ENCODE results near the gene PLAU.

Gene PLAU

GRCh38 chr10:73910764-73911552, at the start of gene PLAU:
PLAU (plus strand) TSS chr10:73911132; CDS start chr10:73911556, 424 bp downstream.
- peak; percentile 33 for DNase-seq

GRCh38 chr10:73862011-73862410, 48.9 kb upstream of the PLAU start:
- no peak for DNase-seq

GRCh38 chr10:73863039-73863817, 47.7 kb upstream of the PLAU start:
- DNase-seq: no peak

DNA sequence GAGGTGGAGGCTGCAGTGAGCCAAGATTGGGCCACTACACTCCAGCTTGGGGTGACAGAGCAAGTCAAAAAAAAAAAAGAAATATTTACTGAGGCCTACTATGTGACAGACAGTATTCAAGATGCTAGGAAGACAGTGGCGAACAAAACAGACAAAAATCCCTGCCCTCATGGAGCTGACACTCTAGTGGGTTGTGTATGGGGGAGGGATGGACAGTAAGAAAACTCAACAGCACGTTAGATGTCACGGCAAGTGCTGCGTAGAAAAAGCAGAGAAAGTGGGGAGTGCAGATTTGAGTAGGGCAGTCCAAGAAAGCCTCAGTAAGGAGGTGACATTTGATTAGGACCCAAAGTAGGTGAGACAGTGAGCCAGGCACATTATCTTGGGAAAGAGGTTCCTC, 46.7 kb upstream of the PLAU start:
- no peak for DNase-seq

DNA sequence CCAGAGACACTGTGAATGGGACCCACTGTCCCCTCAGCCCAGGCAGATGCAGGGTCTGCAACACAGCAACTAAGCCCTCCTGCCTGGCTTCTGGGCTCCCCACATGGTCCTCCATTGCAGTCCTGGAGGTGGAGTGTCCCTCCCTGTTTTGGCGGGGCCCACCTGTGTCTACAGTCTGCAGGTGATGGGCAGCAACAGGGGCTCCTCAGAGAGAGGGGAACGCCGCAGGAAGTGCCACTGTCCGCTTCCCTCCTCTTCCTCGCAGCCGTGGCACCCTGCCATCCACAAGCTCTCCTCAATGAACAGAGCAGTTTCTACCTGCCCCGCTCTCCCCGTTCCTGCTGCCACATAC, 45.8 kb upstream of the PLAU start:
- peak; percentile 12 for DNase-seq

DNA sequence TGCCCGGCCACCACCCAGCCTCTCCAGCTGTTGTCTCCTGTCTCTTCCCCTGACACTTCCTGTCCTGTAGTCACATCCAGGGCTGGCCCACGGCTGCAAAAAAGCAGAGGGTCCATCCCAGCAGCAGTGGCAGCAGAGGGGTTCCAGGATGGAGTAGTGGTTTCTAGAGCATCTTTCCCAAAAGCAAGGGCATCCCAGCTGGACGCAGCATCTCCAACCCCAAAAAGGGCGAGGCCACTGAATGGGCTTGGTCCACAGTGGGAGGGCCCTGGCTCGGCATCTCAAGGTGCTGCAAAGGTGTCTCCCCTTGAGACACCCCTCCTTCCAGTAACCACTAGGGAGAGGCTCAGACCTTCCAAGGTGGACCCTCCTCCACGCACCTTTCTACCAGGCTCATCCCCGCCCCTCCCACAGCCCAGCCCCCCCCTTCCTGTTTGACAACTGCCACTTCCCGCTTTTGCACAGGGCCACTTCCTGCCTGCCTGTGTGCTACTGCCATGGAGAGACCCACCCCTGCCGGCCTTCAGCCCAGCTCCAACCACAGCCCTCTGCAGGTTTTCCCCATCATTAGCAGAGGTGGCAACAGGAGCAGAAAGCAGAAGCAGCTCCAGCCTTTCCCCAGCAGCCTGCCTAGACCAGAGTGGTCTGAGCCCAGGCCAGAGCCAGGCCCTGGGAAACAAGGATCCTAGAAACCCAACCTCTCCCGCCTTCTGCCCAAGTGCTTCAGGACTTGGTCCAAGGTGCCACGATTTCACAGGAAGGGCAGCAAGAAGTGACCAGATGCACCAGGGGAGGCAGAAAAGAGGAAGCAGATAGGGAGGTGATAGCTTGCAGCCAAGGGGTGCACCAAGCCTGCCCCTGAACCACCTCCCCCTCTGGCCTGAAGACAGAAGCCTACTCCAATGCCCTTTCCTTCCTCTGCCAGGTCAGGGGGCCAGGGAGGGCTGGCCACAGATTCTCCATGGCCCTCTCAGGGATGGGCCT, 45.2 kb upstream of the PLAU start:
- peak; percentile 68 for DNase-seq

DNA sequence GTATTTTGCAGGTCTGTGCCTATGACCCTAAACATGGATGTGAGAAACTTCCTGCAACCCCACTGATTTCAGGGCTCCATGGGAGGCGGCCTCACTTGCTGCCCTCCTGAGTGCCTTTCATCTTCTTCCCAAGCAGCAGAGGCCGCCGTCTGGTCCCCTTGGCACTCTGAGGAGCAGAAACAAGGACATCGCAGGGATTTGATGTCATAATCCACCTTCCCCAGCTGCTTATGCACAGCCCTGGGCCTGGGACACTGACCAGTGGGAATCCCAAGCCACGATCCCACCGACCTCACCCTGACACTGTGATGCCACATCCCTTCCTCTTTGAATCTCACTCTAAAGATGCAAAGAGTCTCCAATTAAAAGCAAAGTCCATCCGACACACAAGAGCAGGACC, 44.3 kb upstream of the PLAU start:
- DNase-seq: no peak

GRCh38 chr10:73867126-73867807, 43.7 kb upstream of the PLAU start:
- DNase-seq: no peak

DNA sequence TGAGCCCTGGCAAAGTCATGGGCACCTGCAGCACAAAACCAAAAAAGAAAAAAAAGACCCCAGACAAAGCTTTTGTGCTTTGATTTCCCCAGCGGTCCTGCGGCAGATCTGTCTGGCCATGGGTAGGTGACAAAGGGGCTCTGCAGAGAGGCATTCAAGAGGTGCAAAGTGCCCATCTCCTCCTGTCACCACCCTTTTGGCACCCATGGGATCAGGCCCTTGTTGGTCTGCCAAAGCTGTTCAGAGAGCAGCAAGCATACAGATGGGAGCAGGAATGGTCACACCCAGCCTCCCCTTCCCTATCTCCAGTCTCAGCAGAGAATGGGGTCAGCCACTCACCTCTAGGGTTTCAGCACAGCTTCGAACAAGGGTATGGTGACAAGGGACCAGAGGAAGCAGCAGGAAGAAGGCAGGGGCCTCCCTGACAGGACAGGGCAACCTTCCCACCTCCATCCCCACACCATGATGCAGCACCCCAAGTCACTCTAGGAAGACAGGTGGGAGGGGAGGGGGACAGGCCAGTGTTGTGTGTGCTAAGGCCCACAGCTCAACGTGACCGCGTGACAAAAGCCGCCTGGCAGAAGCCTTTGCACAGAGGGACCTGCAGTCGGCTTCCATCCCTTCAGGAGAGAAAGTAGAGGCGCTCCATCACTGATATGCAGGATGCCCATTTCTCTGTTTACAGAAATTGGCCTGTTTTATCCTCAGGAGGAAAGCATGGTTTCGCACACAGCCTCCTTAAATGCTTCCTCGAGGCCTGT, 42.9 kb upstream of the PLAU start:
- no peak for DNase-seq

DNA sequence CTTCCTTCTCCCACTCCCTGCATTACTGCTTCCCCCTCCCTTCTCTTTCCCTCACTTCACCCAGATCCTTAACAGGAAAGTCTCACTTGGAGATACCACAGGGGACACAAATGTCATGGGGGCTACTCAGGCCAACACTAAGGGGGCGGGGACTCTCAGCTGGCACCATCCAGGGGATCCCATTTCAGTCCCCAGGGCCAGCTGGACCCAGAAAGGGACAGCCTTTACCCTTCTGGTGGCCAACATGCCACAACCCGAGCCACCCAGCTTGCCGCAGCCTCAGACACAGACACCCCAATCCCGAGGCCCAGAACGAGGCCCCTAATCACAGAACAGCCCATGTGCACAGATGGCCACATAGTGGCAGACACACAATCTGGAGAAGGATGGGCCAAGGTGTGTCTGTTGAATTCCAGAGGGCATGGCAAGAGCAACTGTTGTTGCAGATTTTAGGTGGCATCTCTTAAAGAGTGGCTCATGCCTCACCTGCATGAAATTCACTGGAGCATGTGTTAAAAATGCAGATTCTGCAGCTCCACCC, 42.2 kb upstream of the PLAU start:
- no peak for DNase-seq

- DNase-seq: no peak
These were observed 39.4 kb upstream of the PLAU start for GRCh38 chr10:73871295-73872189.

GRCh38 chr10:73872190-73872710, 38.7 kb upstream of the PLAU start:
- no peak for DNase-seq

GRCh38 chr10:73873142-73873837, 37.6 kb upstream of the PLAU start:
- no peak for DNase-seq

DNA sequence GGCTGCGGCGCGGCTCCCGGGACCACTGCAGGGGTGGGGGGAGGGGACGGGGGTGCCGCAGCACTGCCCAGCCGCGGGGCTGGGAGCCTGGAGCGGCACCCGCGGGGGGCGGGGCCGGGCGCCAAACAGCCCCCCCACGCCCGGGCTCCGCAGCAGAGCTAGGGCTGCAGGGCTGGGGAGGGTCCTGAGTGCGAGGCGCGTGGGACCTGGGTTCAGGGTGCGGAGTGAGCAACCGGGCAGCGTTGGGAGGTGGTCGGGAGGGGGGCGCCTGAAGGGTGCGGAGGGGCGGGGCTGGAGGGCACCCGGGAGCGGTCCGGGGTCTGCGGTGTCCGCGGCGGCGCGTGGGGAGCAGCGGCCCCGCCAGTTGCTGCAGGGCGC, 37.1 kb upstream of the PLAU start:
- DNase-seq: peak; percentile 10

DNA sequence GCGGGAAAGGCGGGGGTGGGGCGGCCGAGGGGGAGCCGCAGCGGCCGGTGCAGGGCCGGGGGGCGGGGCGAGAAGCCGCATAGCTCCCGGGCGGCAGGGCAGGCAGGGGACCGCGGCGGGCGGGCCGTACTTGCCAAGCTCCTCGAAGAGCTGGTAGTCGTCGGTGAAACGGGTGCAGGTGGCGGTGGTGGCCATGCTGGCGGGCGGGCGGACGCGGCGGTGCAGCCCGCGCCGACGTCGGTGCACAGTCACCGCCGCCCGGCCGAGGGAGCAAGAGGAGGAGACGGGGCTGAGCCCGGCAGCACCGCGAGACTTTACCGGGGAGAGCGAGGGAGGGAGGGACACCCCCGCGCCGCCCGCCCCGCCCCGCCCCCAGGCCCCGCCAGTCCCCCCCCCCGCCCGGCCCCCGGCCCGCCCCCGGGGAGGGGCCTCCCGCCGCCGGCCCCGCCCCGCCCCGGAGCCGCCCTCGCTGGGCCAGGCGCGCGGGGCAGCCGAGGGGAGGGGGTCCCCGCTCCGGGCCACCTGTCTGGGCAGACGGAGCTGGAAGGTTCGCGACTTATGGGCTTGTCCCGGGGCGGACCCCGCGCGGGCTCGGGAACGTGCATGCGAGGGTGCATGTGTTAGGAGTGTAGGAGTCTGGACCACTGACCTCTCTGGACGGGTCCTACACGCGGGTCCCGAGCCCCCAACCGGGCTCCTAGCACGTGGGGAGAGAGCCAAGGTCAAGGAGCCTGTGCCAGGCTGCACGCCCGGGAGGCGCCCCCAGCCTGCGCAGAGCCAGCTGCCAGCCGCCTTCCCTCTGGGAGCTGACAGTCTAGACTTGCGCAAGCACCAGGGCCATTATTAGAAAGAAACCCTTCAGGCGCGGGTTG, 36.4 kb upstream of the PLAU start, which contains the start of gene CAMK2G:
TSS of gene CAMK2G (minus strand) at position 289 of the 872 bp plus-strand sequence. CDS start at position 195, 94 bp downstream.
- peak; percentile 87 for DNase-seq

GRCh38 chr10:73875139-73875475, 35.8 kb upstream of the PLAU start:
- peak; percentile 83 for DNase-seq

DNA sequence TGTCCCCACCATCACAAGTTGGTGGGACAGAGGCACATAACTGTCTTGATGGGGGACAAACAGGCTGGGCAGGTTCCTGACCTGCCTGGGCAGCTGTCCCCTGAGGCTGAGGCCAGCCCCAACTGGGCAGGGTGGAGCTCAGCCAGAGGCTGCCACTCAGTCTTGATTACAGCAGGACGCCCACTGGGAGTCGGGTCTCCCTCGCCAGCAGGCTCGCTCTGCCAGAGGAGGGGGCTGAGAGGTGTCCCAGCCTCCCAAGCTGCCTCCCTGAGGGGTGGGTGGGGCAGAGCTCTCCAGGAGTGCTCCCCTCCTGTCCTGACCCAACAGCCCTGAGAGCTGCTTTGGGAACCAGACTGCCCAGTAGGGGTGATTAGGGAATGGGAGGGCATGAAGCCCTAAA, 34.8 kb upstream of the PLAU start:
- no peak for DNase-seq

DNA sequence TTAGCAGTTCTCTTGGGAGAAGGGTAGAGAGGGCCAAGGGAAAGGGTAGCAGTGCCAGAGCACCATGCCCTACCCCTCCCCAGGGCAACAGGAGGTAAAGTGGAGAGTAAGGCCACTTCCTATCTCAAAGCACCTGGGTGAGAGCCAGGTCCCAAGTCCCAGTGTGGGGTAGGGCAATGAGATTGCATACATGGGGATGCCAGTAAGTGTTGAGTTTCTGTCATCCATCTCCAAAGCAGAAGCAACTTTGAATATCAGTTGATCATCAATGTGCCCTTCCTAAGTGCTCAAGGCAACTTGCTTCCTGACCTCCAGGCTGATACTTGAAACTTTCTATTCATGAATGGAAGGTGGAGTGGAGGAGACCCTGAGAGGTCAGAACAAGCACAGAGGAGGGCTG, 34.4 kb upstream of the PLAU start:
- no peak for DNase-seq
